Ureter (tissue), 1 donor: ENCODE results near the gene CCDC107. TPM values are rescaled to one million over a fixed set of nuclear protein-coding genes. Genes with fewer than 3 reads are reported as not detected.
"Not testable (repeated sequence)": the region's sequence is repeated elsewhere in the genome, so short reads cannot be mapped to it uniquely, and the experiment has no call there.

ENCODE experiments used
- DNase-seq: peaks from one replicate; pipeline ENCODE4 v3.0.0-alpha.2; 2020; ENCODE audit warnings: low spot score
- total RNA-seq: library from RNA; stranded (reverse); gene quantifications from one replicate; pipeline ENCODE4 v1.2.4, GENCODE V29; 2023
- donor health status: DM: yes; HTN: yes; CAD: no.

The CCDC107 gene
- total RNA-seq, 1 donor from 2014 or later: 22.4 TPM

GRCh38 chr9:35637427-35637955, 20.6 kb upstream of the CCDC107 start:
- DNase-seq: not testable (repeated sequence)

DNA sequence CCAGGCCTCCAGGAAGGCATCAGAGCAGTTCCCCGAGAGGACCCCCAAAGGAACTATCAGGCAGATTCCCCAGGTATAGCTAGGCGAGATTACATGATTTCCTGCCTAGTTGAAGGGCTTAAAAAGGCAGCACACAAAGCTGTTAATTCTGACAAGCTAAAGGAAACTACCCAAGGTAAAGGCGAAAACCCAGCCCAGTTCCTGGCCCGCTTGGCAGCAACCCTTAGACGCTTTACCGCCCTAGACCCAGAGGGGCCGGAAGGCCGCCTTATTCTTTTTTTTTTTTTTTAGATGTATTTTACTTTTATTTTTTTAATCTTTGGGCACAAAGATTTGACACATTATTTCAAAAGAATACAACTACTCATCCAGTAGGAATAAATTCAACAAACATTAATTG, 19.3 kb upstream of the CCDC107 start:
- DNase-seq: not testable (repeated sequence)

DNA sequence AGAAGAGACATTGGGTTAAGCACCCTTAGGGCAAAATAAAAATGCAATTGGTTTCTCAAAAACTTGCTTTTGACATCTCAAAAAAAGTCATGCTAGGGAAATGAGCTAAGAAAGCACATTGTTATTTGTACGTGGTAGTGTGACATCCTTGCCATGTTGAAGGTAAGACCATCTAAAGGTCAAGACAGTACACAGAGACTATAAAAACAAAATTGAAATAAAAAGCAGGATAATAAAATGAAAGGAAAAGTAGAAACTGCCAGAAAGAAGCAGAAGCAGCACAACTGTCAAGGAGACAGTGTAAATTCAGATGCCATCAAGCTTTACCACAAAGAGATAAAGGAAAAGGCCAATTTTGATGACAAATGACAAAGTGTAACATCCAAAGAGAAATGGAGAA, 18.9 kb upstream of the CCDC107 start:
- not testable (repeated sequence) for DNase-seq

DNA sequence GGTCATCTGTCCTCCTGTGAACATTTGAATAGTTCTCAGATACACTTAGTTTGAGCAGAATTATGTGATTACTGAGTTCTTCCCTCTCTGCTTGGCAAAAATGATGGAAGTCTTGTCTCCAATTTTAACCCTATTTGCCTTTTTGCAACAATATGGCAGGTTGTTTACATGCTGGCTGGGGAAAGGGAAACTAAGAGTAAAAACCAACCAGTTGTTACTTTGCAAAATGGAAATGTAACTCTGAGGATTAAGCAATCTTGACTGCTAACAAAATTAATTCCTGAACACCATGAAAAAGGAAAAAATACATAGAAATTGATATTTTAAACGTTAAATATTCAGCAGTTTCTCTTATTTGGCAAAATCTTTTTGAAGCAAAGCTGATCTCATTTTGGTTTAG, 18.5 kb upstream of the CCDC107 start:
- DNase-seq: no peak

DNA sequence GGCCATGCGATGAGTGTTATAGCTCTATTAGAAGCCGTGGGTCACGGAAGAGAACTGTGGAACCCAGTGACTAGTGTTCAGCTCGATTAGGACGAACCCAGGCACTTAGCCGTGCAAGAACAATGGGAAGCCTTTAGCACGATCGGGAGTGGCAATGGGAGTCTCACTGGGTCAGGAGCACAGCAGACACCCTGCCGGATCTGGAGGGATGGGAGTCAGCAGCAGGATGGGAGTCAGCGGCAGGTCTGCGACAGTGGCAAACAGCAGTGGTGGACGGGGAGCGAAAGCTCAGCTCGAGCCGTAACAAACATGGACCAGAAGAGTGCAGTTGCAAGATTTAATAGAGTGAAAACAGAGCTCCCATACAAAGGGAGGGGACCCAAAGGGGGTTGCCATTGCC, 17.7 kb upstream of the CCDC107 start:
- not testable (repeated sequence) for DNase-seq

DNA sequence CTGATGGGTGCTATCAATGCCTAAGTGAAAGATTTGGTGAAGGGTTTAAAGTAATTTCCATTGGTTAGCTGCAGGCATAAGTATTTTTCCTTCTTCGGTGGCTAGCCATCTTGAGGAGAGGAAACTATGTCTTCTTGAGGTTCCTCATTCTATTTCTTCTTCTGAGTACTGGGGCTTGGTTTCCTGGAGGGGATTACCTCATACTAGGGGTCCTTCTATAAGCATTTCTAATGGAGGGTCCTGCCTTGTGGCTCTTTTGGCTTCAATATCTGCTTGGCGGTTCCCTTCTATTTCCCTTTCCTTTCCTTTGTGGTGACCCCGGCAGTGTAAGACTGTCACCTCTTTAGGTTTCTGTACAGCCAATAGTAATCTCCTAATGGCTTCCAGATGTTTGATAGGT, 16.6 kb upstream of the CCDC107 start:
- DNase-seq: not testable (repeated sequence)

GRCh38 chr9:35643046-35643445, 15.0 kb upstream of the CCDC107 start:
- DNase-seq: no peak

GRCh38 chr9:35645736-35646135, 12.4 kb upstream of the CCDC107 start:
- not testable (repeated sequence) for DNase-seq

GRCh38 chr9:35646153-35646532, 11.9 kb upstream of the CCDC107 start:
- DNase-seq: no peak

GRCh38 chr9:35646533-35647265, 11.4 kb upstream of the CCDC107 start:
- DNase-seq: peak; percentile 93

DNA sequence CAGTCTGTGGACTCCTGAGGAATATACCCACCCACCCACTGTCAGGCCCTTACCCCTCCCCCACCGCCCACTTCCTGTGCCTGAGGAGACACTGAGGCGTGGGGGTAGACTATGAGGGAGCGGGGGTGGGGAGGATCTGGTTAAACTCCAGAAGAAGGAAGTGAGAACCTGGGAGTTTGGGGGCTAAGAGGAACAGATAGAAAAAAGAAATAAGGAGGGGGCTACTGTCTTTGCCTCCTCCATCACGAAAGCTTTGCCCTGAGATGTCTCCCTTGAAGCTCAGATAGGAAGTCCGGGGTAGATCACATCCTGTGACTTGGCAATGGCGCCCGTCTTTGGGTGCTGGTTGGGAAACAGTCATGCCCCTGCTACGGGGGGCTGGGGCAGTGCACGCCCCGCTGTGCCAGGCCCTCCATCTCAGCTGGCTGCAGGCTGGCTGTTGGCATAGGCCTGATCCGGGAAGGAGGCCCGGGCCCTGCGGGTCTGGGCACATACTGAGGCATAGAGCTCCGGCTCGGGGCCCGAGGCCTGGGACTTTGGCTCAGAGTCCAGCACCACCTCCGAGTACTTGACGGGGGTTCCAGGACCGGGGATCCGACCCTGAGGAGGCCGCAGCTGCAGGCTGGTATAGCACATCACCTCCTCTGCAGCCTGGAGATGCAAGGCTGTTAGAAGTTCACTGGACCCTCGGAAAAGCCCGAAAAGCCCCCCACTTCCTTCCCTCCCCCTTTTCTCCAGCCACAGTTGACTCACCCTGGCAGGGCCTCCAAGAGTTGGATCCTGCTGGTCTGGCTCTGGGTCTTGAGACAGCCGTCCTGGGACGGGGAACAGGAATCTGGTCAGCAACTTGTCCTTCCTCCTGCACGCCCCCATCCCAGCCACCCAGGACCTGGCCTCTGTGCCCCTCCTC, 8.4 kb upstream of the CCDC107 start:
- DNase-seq: no peak

DNA sequence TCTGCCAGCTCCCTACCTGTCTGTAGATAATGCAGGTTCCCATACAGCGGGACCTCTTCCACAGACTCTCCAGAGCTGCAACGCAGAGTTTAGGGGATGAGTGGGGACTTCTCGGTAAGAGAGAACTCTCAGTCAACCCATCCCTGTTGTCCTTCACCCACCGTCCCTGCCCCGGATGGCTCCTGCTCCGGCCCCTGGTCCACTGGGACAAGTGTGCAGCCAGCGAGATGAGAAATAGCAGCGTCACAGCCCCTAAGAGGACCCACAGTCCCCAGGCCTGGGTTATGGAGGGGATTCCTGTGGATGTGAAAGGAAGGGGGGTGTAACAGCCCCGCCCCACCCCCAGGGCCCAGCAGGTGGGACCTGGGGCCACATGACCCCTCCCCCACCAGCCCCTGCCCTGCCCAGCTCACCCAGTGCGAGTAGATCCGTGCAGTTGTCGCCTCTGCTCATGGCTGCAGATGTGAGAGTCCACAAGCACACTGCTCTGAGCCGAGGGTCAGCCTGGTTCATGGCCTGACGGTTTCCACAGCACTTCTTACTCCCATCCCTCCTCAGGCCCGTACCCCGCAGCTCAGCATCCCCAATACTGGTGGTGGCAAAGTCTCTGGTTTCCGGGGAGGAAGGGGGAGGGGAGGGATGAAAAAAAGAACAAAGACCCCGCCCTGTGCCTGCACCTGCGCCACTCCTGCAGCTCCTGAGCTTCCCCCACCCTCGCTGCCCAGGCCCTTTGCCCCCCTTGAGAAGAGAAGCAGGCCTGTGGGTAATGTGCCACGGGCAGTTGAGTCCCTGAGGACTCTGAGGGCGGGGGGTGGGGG, 7.5 kb upstream of the CCDC107 start, which contains the start of gene SIT1:
Gene SIT1 (minus strand): TSS at position 591 of the 818 bp plus-strand sequence. CDS start 78 bp downstream, at position 513.
- DNase-seq: no peak

GRCh38 chr9:35651956-35652828, 5.9 kb upstream of the CCDC107 start:
- no peak for DNase-seq

- no peak for DNase-seq
These were observed 5.3 kb upstream of the CCDC107 start for GRCh38 chr9:35652829-35653209.

DNA sequence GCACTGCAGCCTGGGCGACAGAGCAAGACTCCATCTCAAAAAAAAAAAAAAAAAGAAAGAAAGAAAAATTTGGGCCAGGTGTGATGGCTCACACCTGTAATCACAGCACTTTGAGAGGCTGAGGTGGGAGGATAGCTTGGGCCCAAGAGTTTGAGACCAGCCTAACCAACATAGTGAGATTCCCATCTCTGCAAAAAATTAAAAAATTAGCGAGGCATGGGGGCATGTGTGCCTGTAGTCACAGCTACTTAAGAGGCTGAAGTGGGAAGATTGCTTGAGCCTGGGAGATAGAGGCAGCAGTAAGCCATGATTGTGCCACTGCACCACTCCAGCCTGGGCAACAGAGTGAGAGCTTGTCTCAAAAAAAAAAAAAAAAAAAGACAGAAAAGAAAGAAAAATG, 4.5 kb upstream of the CCDC107 start:
- DNase-seq: no peak

- no peak for DNase-seq
These were observed 1.7 kb upstream of the CCDC107 start for GRCh38 chr9:35656348-35656747.

DNA sequence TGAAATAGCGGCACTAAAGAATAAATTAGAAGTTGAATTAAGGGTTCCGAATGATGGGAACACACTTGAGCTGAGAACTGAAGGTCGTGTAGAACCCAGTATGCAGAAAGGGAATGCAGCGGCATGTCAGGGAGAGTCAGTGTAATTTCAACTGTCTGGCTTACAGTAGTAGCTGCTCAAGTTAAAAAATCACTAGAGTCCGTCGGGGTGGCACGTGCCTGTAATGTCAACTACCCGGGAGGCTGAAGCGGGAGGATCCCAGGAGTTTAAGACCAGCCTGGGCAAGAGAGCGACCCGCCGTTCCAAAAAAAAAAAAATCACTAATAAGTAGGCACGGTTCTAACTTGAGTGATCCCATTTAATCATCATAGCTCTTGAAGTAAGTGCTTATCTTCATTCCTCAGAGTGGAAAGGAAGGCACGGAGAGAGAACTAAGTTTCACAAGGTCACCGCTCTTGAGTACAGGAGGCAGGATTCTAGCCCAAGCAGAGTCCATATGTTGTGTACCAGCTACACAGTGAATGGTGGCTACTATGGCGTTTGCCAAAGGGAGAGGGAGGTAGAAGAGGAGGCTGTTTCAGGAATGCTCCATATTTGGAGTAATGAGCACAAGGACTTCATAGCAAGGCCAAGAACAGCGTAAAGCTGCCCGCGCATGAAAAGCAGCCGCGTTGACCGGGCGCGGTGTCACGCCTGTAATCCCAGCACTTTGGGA, 1.1 kb upstream of the CCDC107 start:
- DNase-seq: no peak

- peak; percentile 96 for DNase-seq
These were observed 451 bp upstream of the CCDC107 start, which contains the start of gene RMRP for GRCh38 chr9:35657546-35658136. Gene RMRP, minus strand, starts transcription at chr9:35658019.

DNA sequence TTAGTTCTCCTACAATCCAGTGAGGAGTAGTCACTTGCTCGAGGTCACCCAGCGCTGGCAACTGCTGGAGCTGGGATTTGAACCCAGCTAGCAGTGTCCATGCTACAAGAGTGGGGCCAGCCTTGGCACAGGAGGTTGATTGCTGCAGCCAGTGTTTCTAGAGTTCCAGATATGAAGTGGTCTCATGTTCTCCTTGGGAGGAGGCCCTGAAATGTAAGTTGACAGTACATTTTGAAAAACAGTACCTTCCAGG, 802 bp downstream of the CCDC107 start:
- no peak for DNase-seq

GRCh38 chr9:35659340-35659739, 1.2 kb downstream of the CCDC107 start:
- DNase-seq: no peak
